Astrocyte (in vitro differentiated cells and primary cell): ENCODE results near the gene RPRD1B. TPM values are rescaled to one million over a fixed set of nuclear protein-coding genes. Genes with fewer than 3 reads are reported as not detected.

Experiments
- DNase-seq: peaks from one replicate; pipeline ENCODE4 v3.0.0-alpha.2; 2010; ENCODE audit warnings: low read depth
- FAIRE-seq: peaks from 2 replicates; lab custom pipeline; 2011; peaks lifted over from hg19 to GRCh38; lab: Jason Lieb, UNC
- H2AFZ ChIP-seq: 2 replicates; pipeline ENCODE4 v1.6.0; 2012; ENCODE audit warnings: low read depth, low read length, inconsistent platforms
- H3K27ac ChIP-seq: 2 replicates; pipeline ENCODE4 v1.5.1; 2011; ENCODE audit warnings: low read depth, low read length, inconsistent platforms
- H3K27me3 ChIP-seq: 2 replicates; pipeline ENCODE4 v1.6.0; 2011; ENCODE audit warnings: low read length, inconsistent platforms; ENCODE audit not compliant: insufficient read depth
- H3K36me3 ChIP-seq: 2 replicates; pipeline ENCODE4 v1.5.1; 2011; ENCODE audit warnings: low read length, inconsistent platforms; ENCODE audit not compliant: insufficient read depth
- H3K4me1 ChIP-seq: 2 replicates; pipeline ENCODE4 v1.5.1; 2011; ENCODE audit warnings: low read length, inconsistent platforms; ENCODE audit not compliant: insufficient read depth
- H3K4me2 ChIP-seq: 2 replicates; pipeline ENCODE4 v1.6.0; 2012; ENCODE audit warnings: low read length, inconsistent platforms
- H3K4me3 ChIP-seq: 2 replicates; pipeline ENCODE4 v1.5.1; 2011; ENCODE audit warnings: low read depth, mild to moderate bottlenecking, low read length, inconsistent platforms; ENCODE audit not compliant: insufficient read depth
- H3K79me2 ChIP-seq: 2 replicates; pipeline ENCODE4 v1.6.0; 2012; ENCODE audit warnings: mild to moderate bottlenecking, low read length, inconsistent platforms; ENCODE audit not compliant: insufficient read depth
- H3K9ac ChIP-seq: 2 replicates; pipeline ENCODE4 v1.6.0; 2012; ENCODE audit warnings: mild to moderate bottlenecking, low read length, inconsistent platforms
- H3K9me3 ChIP-seq: 2 replicates; pipeline ENCODE4 v1.5.1; 2012; ENCODE audit warnings: low read depth, mild to moderate bottlenecking, low read length, inconsistent platforms; ENCODE audit not compliant: insufficient read depth
- H4K20me1 ChIP-seq: 2 replicates; pipeline ENCODE4 v1.6.0; 2012; ENCODE audit warnings: low read length, inconsistent platforms; ENCODE audit not compliant: insufficient read depth
- H3K27ac Mint-ChIP-seq: one replicate; pipeline ENCODE4 v1.8.0; 2021; ENCODE audit warnings: mild to moderate bottlenecking, mixed read lengths; ENCODE audit not compliant: unreplicated experiment
- H3K27me3 Mint-ChIP-seq: one replicate; pipeline ENCODE4 v1.8.0; 2021; ENCODE audit warnings: low read depth, mixed read lengths; ENCODE audit not compliant: unreplicated experiment
- H3K36me3 Mint-ChIP-seq: one replicate; pipeline ENCODE4 v1.8.0; 2021; ENCODE audit warnings: low read depth, mixed read lengths; ENCODE audit not compliant: unreplicated experiment
- H3K4me1 Mint-ChIP-seq: one replicate; pipeline ENCODE4 v1.8.0; 2021; ENCODE audit warnings: low read depth, mixed read lengths; ENCODE audit not compliant: unreplicated experiment
- H3K4me3 Mint-ChIP-seq: one replicate; pipeline ENCODE4 v1.8.0; 2021; ENCODE audit warnings: mild to moderate bottlenecking, moderate library complexity, mixed read lengths; ENCODE audit not compliant: unreplicated experiment
- H3K9me3 Mint-ChIP-seq: one replicate; pipeline ENCODE4 v1.8.0; 2021; ENCODE audit warnings: mild to moderate bottlenecking, mixed read lengths; ENCODE audit not compliant: unreplicated experiment
- CTCF ChIP-seq: IDR thresholded peaks from 2 replicates; pipeline ENCODE4 v1.5.1; 2011; ENCODE audit warnings: low read depth, mild to moderate bottlenecking, inconsistent platforms, low read length, moderate library complexity; ENCODE audit not compliant: insufficient read depth
- EZH2 ChIP-seq: IDR thresholded peaks from 2 replicates; pipeline ENCODE4 v1.6.1; 2012; ENCODE audit warnings: mild to moderate bottlenecking, low read length, inconsistent platforms; ENCODE audit not compliant: insufficient read depth
- total RNA-seq: library from RNA; stranded (reverse); gene quantifications from 2 replicates; pipeline ENCODE4 v1.2.1, GENCODE V29; 2021

The RPRD1B gene
- total RNA-seq, 1 donor from 2014 or later, result 20.7 TPM

- no peaks in the 10 kb centered on the region for H3K27me3 ChIP-seq
- no peak overlapping the region for H3K4me2 ChIP-seq
- H3K4me3 ChIP-seq, result no peak overlapping the region
- no peak for TF ChIP-seq CTCF
- TF ChIP-seq EZH2, result no peak
- no peak for DNase-seq
- peaks cover 14% of the 10 kb centered on the region for H3K36me3 ChIP-seq
- Mint-ChIP-seq H3K27me3 (no peaks in the 10 kb centered on the region), H3K36me3 (peaks cover 25% of the 10 kb centered on the region), H3K27ac (no peak overlapping the region), H3K4me3 (no peak overlapping the region), H3K9me3 (no peaks in the 10 kb centered on the region), H3K4me1 (peaks cover 40% of the 10 kb centered on the region)
- H3K9me3 ChIP-seq, result no peaks in the 10 kb centered on the region
- H3K27ac ChIP-seq, result no peak overlapping the region
- H4K20me1 ChIP-seq, result no peaks in the 10 kb centered on the region
- H3K9ac ChIP-seq, result no peak overlapping the region
- H3K79me2 ChIP-seq, result no peaks in the 10 kb centered on the region
- H3K4me1 ChIP-seq, result peaks cover 14% of the 10 kb centered on the region
- no peak overlapping the region for H2AFZ ChIP-seq
- FAIRE-seq, result no peak
Observed at GRCh38 chr20:38092260-38092857, 58.8 kb downstream of the RPRD1B start.

GRCh38 chr20:38092915-38093314 lies 59.4 kb downstream of the RPRD1B start:
- no peak for DNase-seq
- H3K27me3 ChIP-seq, result no peaks in the 10 kb centered on the region
- no peaks in the 10 kb centered on the region for H4K20me1 ChIP-seq
- H3K27me3 Mint-ChIP-seq, result no peaks in the 10 kb centered on the region
- TF ChIP-seq CTCF (no peak), EZH2 (no peak)
- no peak for FAIRE-seq
- H3K27ac ChIP-seq, result no peak overlapping the region
- peaks cover 14% of the 10 kb centered on the region for H3K36me3 ChIP-seq
- H2AFZ ChIP-seq, result no peak overlapping the region
- H3K79me2 ChIP-seq, result no peaks in the 10 kb centered on the region
- peaks cover 40% of the 10 kb centered on the region for H3K4me1 Mint-ChIP-seq
- H3K9me3 ChIP-seq, result no peaks in the 10 kb centered on the region
- no peak overlapping the region for H3K27ac Mint-ChIP-seq
- no peak overlapping the region for H3K4me3 ChIP-seq
- no peaks in the 10 kb centered on the region for H3K9me3 Mint-ChIP-seq
- peaks cover 22% of the 10 kb centered on the region for H3K36me3 Mint-ChIP-seq
- H3K4me3 Mint-ChIP-seq, result no peak overlapping the region
- no peak overlapping the region for H3K9ac ChIP-seq
- H3K4me2 ChIP-seq, result no peak overlapping the region
- H3K4me1 ChIP-seq, result peaks cover 14% of the 10 kb centered on the region

GRCh38 chr20:38093641-38094077 lies 60.1 kb downstream of the RPRD1B start:
- no peak overlapping the region for H3K27ac Mint-ChIP-seq
- FAIRE-seq (no peak), DNase-seq (no peak)

More at GRCh38 chr20:38093641-38094077, 60.1 kb downstream of the RPRD1B start:
- Histone ChIP-seq H3K9ac (no peak overlapping the region), H3K36me3 (peaks cover 13% of the 10 kb centered on the region), H4K20me1 (no peaks in the 10 kb centered on the region), H3K4me1 (peaks cover 17% of the 10 kb centered on the region), H3K27ac (no peak overlapping the region), H3K4me2 (no peak overlapping the region), H2AFZ (no peak overlapping the region), H3K79me2 (no peaks in the 10 kb centered on the region), H3K4me3 (no peak overlapping the region), H3K27me3 (no peaks in the 10 kb centered on the region), H3K9me3 (no peaks in the 10 kb centered on the region)
- Mint-ChIP-seq H3K4me3 (no peak overlapping the region), H3K27me3 (no peaks in the 10 kb centered on the region), H3K4me1 (peaks cover 37% of the 10 kb centered on the region), H3K9me3 (peaks cover under 1% of the 10 kb centered on the region), H3K36me3 (peaks cover 17% of the 10 kb centered on the region)
- TF ChIP-seq CTCF (no peak), EZH2 (no peak)
